Measurements from ENCODE around the gene RHOA.

The RHOA gene

DNA sequence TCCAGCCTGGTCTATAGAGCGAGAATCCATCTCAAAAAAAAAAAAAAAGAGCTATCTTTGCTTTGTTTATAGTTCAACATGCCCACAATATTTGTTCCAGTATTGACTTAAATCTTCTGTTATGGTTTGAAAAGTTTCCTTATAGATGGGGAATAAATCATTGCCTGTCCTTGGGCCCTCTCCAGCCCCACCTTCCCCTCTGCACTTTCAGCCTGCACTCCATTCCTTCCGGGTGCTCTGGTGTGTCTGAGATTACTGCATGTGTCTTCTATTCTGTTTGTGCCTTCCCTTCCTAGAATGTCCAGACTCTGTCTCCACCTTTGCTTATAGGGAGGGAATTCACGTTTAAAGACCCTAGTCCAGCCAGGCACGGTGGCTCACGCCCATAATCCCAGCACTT, 28.4 kb downstream of the RHOA start:
- no peaks in the 10 kb centered on the region for H3K4me1 ChIP-seq (ENCODE audit: control insufficient read depth, insufficient read depth, low read length)
- H3K9me3 ChIP-seq (ENCODE audit: control insufficient read depth, insufficient read depth, low read depth, low read length), result no peaks in the 10 kb centered on the region
- no peak overlapping the region for H3K27ac ChIP-seq (ENCODE audit: extremely low read depth, low read depth, low read length)
- H3K4me3 ChIP-seq (ENCODE audit: low read depth, low read length), result no peak overlapping the region
- H3K36me3 ChIP-seq (ENCODE audit: control insufficient read depth in 2 of 2, insufficient read depth in 1 of 2, low read length in 2 of 2), result peaks cover 0 to 3% of the 10 kb centered on the region in 2 experiments; a peak in 2 of 3 replicates
- ChIA-PET CTCF (interaction anchor here (0.6 kb wide), 1 partner anchor 11 kb away, joined by 4 read pairs; no protein-coding TSS in a partner anchor), POLR2A (no interaction called here)
- TF ChIP-seq, protein P1, sequence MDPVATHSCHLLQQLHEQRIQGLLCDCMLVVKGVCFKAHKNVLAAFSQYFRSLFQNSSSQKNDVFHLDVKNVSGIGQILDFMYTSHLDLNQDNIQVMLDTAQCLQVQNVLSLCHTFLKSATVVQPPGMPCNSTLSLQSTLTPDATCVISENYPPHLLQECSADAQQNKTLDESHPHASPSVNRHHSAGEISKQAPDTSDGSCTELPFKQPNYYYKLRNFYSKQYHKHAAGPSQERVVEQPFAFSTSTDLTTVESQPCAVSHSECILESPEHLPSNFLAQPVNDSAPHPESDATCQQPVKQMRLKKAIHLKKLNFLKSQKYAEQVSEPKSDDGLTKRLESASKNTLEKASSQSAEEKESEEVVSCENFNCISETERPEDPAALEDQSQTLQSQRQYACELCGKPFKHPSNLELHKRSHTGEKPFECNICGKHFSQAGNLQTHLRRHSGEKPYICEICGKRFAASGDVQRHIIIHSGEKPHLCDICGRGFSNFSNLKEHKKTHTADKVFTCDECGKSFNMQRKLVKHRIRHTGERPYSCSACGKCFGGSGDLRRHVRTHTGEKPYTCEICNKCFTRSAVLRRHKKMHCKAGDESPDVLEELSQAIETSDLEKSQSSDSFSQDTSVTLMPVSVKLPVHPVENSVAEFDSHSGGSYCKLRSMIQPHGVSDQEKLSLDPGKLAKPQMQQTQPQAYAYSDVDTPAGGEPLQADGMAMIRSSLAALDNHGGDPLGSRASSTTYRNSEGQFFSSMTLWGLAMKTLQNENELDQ (tag by site-specific recombination; IDR thresholded peaks at IDR 0.05; ENCODE audit: low read depth), result no peak
- TF ChIP-seq, protein P2, sequence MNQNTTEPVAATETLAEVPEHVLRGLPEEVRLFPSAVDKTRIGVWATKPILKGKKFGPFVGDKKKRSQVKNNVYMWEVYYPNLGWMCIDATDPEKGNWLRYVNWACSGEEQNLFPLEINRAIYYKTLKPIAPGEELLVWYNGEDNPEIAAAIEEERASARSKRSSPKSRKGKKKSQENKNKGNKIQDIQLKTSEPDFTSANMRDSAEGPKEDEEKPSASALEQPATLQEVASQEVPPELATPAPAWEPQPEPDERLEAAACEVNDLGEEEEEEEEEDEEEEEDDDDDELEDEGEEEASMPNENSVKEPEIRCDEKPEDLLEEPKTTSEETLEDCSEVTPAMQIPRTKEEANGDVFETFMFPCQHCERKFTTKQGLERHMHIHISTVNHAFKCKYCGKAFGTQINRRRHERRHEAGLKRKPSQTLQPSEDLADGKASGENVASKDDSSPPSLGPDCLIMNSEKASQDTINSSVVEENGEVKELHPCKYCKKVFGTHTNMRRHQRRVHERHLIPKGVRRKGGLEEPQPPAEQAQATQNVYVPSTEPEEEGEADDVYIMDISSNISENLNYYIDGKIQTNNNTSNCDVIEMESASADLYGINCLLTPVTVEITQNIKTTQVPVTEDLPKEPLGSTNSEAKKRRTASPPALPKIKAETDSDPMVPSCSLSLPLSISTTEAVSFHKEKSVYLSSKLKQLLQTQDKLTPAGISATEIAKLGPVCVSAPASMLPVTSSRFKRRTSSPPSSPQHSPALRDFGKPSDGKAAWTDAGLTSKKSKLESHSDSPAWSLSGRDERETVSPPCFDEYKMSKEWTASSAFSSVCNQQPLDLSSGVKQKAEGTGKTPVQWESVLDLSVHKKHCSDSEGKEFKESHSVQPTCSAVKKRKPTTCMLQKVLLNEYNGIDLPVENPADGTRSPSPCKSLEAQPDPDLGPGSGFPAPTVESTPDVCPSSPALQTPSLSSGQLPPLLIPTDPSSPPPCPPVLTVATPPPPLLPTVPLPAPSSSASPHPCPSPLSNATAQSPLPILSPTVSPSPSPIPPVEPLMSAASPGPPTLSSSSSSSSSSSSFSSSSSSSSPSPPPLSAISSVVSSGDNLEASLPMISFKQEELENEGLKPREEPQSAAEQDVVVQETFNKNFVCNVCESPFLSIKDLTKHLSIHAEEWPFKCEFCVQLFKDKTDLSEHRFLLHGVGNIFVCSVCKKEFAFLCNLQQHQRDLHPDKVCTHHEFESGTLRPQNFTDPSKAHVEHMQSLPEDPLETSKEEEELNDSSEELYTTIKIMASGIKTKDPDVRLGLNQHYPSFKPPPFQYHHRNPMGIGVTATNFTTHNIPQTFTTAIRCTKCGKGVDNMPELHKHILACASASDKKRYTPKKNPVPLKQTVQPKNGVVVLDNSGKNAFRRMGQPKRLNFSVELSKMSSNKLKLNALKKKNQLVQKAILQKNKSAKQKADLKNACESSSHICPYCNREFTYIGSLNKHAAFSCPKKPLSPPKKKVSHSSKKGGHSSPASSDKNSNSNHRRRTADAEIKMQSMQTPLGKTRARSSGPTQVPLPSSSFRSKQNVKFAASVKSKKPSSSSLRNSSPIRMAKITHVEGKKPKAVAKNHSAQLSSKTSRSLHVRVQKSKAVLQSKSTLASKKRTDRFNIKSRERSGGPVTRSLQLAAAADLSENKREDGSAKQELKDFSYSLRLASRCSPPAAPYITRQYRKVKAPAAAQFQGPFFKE (tag by site-specific recombination; IDR thresholded peaks at IDR 0.05; ENCODE audit: borderline replicate concordance), result no peak
- TF ChIP-seq ZNF433 (tag by site-specific recombination; IDR thresholded peaks at IDR 0.05; ENCODE audit: low read depth), result no peak
- TF ChIP-seq ZNF292 (tag by site-specific recombination; IDR thresholded peaks at IDR 0.05; ENCODE audit: borderline replicate concordance, low read depth), result no peak
- no peak for TF ChIP-seq GFI1B (tag by site-specific recombination; IDR thresholded peaks at IDR 0.05)
- TF ChIP-seq ZNF221 (tag by site-specific recombination; IDR thresholded peaks at IDR 0.05; ENCODE audit: borderline replicate concordance), result no peak
- TF ChIP-seq ZNF791 (tag by site-specific recombination; IDR thresholded peaks at IDR 0.05), result no peak
- TF ChIP-seq ZBTB21 (tag by site-specific recombination; IDR thresholded peaks at IDR 0.05), result no peak
- TF ChIP-seq ZNF776 (tag by site-specific recombination; IDR thresholded peaks at IDR 0.05; ENCODE audit: borderline replicate concordance), result no peak
- no peak for TF ChIP-seq ZNF792 (tag by site-specific recombination; IDR thresholded peaks at IDR 0.05)
- TF ChIP-seq, protein P3, sequence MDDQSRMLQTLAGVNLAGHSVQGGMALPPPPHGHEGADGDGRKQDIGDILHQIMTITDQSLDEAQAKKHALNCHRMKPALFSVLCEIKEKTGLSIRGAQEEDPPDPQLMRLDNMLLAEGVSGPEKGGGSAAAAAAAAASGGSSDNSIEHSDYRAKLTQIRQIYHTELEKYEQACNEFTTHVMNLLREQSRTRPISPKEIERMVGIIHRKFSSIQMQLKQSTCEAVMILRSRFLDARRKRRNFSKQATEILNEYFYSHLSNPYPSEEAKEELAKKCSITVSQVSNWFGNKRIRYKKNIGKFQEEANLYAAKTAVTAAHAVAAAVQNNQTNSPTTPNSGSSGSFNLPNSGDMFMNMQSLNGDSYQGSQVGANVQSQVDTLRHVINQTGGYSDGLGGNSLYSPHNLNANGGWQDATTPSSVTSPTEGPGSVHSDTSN (CRISPR knock-in tag; IDR thresholded peaks at IDR 0.05), result no peak
- no peak for TF ChIP-seq ZBTB26 (tag by site-specific recombination; optimal IDR thresholded peaks at IDR 0.05)
- no peak for TF ChIP-seq ZNF664 (tag by site-specific recombination; IDR thresholded peaks at IDR 0.05)
- TF ChIP-seq, protein P4, sequence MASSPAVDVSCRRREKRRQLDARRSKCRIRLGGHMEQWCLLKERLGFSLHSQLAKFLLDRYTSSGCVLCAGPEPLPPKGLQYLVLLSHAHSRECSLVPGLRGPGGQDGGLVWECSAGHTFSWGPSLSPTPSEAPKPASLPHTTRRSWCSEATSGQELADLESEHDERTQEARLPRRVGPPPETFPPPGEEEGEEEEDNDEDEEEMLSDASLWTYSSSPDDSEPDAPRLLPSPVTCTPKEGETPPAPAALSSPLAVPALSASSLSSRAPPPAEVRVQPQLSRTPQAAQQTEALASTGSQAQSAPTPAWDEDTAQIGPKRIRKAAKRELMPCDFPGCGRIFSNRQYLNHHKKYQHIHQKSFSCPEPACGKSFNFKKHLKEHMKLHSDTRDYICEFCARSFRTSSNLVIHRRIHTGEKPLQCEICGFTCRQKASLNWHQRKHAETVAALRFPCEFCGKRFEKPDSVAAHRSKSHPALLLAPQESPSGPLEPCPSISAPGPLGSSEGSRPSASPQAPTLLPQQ (tag by site-specific recombination; IDR thresholded peaks at IDR 0.05), result no peak
- TF ChIP-seq KLF10 (tag by site-specific recombination; IDR thresholded peaks at IDR 0.05), result no peak

Data from HEK293 (cell line).